NCI-H2029 (cell line): ENCODE measurements around the gene VAX1.
A peak's percentile ranks its signal among the peaks of the same experiment; 100 is the strongest.
"Not testable (repeated sequence)": the region's sequence is repeated elsewhere in the genome, so short reads cannot be mapped to it uniquely, and the experiment has no call there.

Source experiments
- DNase-seq: peaks from one replicate; lab custom pipeline; 2025; lab: John Stamatoyannopoulos, UW

VAX1 gene

GRCh38 chr10:117137911-117138642 lies at the start of gene VAX1:
VAX1 (minus strand) TSS chr10:117138270; CDS start chr10:117138056, 214 bp downstream.
- no peak for DNase-seq

- DNase-seq, result no peak
These were observed 49.0 kb upstream of the VAX1 start for GRCh38 chr10:117186832-117187615.

GRCh38 chr10:117185817-117186216 lies 47.7 kb upstream of the VAX1 start:
- DNase-seq, result not testable (repeated sequence)

- DNase-seq, result no peak
These were observed 46.8 kb upstream of the VAX1 start for GRCh38 chr10:117184821-117185220.

- no peak for DNase-seq
These were observed 46.2 kb upstream of the VAX1 start for GRCh38 chr10:117184296-117184695.

GRCh38 chr10:117178190-117178589 lies 40.1 kb upstream of the VAX1 start:
- DNase-seq, result no peak

GRCh38 chr10:117175901-117176534 lies 37.9 kb upstream of the VAX1 start:
- DNase-seq, result peak; percentile 13

- no peak for DNase-seq
These were observed 37.3 kb upstream of the VAX1 start for GRCh38 chr10:117175215-117175900.

- DNase-seq, result peak; percentile 17
These were observed 36.6 kb upstream of the VAX1 start for GRCh38 chr10:117174439-117175214.

- DNase-seq, result no peak
These were observed 32.2 kb upstream of the VAX1 start for GRCh38 chr10:117170244-117170643.

- no peak for DNase-seq
These were observed 31.4 kb upstream of the VAX1 start for GRCh38 chr10:117169480-117169879.

- no peak for DNase-seq
These were observed 30.7 kb upstream of the VAX1 start for GRCh38 chr10:117168729-117169128.

GRCh38 chr10:117167789-117168674 lies 30.0 kb upstream of the VAX1 start:
- DNase-seq, result no peak

- DNase-seq, result no peak
These were observed 29.3 kb upstream of the VAX1 start for GRCh38 chr10:117167346-117167788.

- no peak for DNase-seq
These were observed 28.6 kb upstream of the VAX1 start for GRCh38 chr10:117166418-117167345.

GRCh38 chr10:117165538-117166417 lies 27.7 kb upstream of the VAX1 start:
- DNase-seq, result no peak

- DNase-seq, result no peak
These were observed 26.8 kb upstream of the VAX1 start for GRCh38 chr10:117164592-117165537.
